ENCODE measurements around the gene FSIP2. TPM values are rescaled to one million over a fixed set of nuclear protein-coding genes. Genes with fewer than 3 reads are reported as not detected.
"Not testable (repeated sequence)": the region's sequence is repeated elsewhere in the genome, so short reads cannot be mapped to it uniquely, and the experiment has no call there.

Gene FSIP2
- total and polyA plus RNA-seq, 9 donors: 0.10 to 2.2 (median 0.61) TPM

DNA sequence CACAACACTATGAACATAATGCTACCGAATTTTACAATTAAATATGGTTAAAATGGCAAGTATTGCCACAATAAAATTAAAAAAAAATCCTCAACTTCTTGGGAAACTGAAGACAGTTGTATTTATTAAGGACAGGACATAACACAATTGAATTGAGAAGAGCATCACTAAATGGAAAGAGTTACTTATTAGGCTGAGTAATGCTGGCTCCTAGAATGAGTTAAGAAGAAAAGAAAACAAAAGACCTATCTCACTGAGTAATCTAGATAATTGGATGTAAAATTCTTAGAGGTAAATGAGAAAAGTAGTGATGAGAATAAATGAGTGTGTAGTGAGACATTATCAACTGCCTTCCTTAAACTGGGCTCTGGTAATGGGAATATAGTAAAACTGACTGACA lies 121.7 kb downstream of the FSIP2 start:
- Histone ChIP-seq H3K36me3 (no peaks in the 10 kb centered on the region), H3K27me3 (no peaks in the 10 kb centered on the region), H3K27ac (no peak overlapping the region), H3K4me1 (ENCODE audit: insufficient read depth) (no peaks in the 10 kb centered on the region), H3K9me3 (no peaks in the 10 kb centered on the region), H3K4me3 (no peak overlapping the region)
- intact Hi-C loops (cut with DNase I): no loop called here
- no peak for DNase-seq
- TF ChIP-seq CTCF (IDR thresholded peaks at IDR 0.05) (no peak), EP300 (IDR thresholded peaks at IDR 0.05) (no peak), POLR2A (IDR thresholded peaks at IDR 0.05) (no peak)
- 93 to 96% (median 95%) methylated on average over 1 of the region's 1 CpG for WGBS, 3 donors

DNA sequence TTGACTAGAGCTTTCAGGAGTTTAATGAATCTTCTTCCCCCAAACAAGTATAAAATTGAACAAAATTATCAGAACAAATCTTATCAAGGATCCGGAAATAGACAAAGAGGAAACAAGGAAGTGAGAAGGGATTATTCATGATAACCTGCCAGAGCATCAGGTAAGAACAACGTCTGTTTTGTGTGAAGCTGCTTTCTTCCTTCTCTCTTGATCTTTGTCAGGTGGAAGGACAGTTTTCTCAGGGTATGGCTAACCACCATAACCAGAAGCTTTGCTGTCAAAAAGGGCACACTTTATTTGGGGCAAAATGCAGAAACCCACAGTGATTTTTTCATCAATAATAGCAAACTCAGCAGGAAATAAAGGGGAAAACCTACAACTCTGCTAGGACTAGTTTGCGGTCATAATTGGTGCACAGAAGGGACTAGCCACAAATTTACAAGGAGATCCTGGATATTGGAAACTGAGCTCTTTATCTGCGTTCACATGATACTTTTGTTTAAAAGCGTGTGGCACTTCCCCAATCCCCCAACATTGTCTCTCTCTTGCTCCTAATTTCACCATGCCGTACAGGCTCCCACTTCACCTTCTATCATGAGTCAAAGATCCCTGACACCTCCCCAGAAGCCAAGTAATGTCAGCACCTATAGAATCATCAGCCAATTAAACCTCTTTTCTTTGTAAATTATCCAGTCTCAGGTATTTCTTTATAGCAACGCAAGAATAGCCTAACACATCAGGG lies 124.2 kb downstream of the FSIP2 start:
- Histone ChIP-seq H3K36me3 (no peaks in the 10 kb centered on the region), H3K27ac (no peak overlapping the region), H3K4me1 (ENCODE audit: insufficient read depth) (no peaks in the 10 kb centered on the region), H3K9me3 (no peaks in the 10 kb centered on the region), H3K4me3 (no peak overlapping the region), H3K27me3 (no peaks in the 10 kb centered on the region)
- no peak for DNase-seq
- 90 to 93% (median 92%) methylated on average over 7 of the region's 7 CpGs for WGBS, 3 donors
- intact Hi-C loops (cut with DNase I): no loop called here
- TF ChIP-seq EP300 (IDR thresholded peaks at IDR 0.05): no peak
- no peak for TF ChIP-seq POLR2A (IDR thresholded peaks at IDR 0.05)
- TF ChIP-seq CTCF (IDR thresholded peaks at IDR 0.05): no peak

- intact Hi-C loops (cut with DNase I); H3K36me3 ChIP-seq; H3K27ac ChIP-seq; DNase-seq; H3K4me1 ChIP-seq (ENCODE audit: insufficient read depth); H3K9me3 ChIP-seq; H3K4me3 ChIP-seq; H3K27me3 ChIP-seq: not testable (repeated sequence)
- WGBS, 3 donors: 90 to 95% (median 91%) methylated on average over 21 to 31 of the region's 31 CpGs
These were observed 126.1 kb downstream of the FSIP2 start for GRCh38 chr2:185864468-185865260.

- TF ChIP-seq EP300 (IDR thresholded peaks at IDR 0.05) (no peak), CTCF (IDR thresholded peaks at IDR 0.05) (no peak), POLR2A (IDR thresholded peaks at IDR 0.05) (no peak)
- no peaks in the 10 kb centered on the region for H3K27me3 ChIP-seq
- intact Hi-C loops (cut with DNase I): no loop called here
- no peak overlapping the region for H3K4me3 ChIP-seq
- DNase-seq: no peak
- 85 to 90% (median 87%) methylated on average over 7 of the region's 7 CpGs for WGBS, 3 donors
- H3K27ac ChIP-seq: no peak overlapping the region
- H3K9me3 ChIP-seq: no peaks in the 10 kb centered on the region
- no peaks in the 10 kb centered on the region for H3K36me3 ChIP-seq
- no peaks in the 10 kb centered on the region for H3K4me1 ChIP-seq (ENCODE audit: insufficient read depth)
These were observed 136.7 kb downstream of the FSIP2 start for GRCh38 chr2:185875136-185875931.
